Sigmoid colon (tissue), 4 donors: ENCODE measurements around the gene SRRM3.

Experiments used
- CTCF ChIP-seq, 4 experiments: fragments of 450-650 bp in 3 of 4; fragments of 200-600 bp in 1 of 4; IDR thresholded peaks; one replicate each; pipeline ENCODE4 v1.5.1; 2016 to 2019; ENCODE audit warnings: antibody characterized with exemption in 4 of 4, mild to moderate bottlenecking in 3 of 4, moderate library complexity in 2 of 4
- EP300 ChIP-seq, 4 donors: sonication (generic); formaldehyde crosslinking; IDR thresholded peaks; one replicate each; pipeline ENCODE4 v1.6.1; 2017; ENCODE audit warnings: antibody characterized with exemption in 4 of 4
- POLR2A ChIP-seq, 2 donors: fragments of 450-650 bp; IDR thresholded peaks; one replicate each; pipeline ENCODE4 v1.6.1; 2016; ENCODE audit warnings: antibody characterized with exemption in 2 of 2, mild to moderate bottlenecking in 2 of 2, moderate library complexity in 2 of 2

- TF ChIP-seq POLR2A (IDR thresholded peaks at IDR 0.05) (no peak), CTCF (IDR thresholded peaks at IDR 0.05) (no peak), EP300 (IDR thresholded peaks at IDR 0.05) (no peak)
Measured at GRCh38 chr7:76286842-76287403, 85.2 kb downstream of the SRRM3 start.
